BLaER1 (cell line): ENCODE measurements around the gene DNMT3B.
"Not testable (repeated sequence)": the region's sequence is repeated elsewhere in the genome, so short reads cannot be mapped to it uniquely, and the experiment has no call there.

Experiments
- H3K27ac ChIP-seq: shearing (Covaris generic); formaldehyde crosslinking; 2 replicates; pipeline ENCODE4 v1.8.1; 2022
- H3K27me3 ChIP-seq: shearing (Covaris generic); formaldehyde crosslinking; 2 replicates; pipeline ENCODE4 v1.8.1; 2022
- H3K36me3 ChIP-seq: shearing (Covaris generic); formaldehyde crosslinking; 2 replicates; pipeline ENCODE4 v1.8.1; 2022
- H3K4me1 ChIP-seq: shearing (Covaris generic); formaldehyde crosslinking; 2 replicates; pipeline ENCODE4 v1.8.1; 2022
- H3K4me2 ChIP-seq: shearing (Covaris generic); formaldehyde crosslinking; 2 replicates; pipeline ENCODE4 v1.8.1; 2022
- H3K4me3 ChIP-seq: shearing (Covaris generic); formaldehyde crosslinking; 2 replicates; pipeline ENCODE4 v1.8.1; 2022
- H3K9ac ChIP-seq: shearing (Covaris generic); formaldehyde crosslinking; 2 replicates; pipeline ENCODE4 v1.8.1; 2022
- H3K9me3 ChIP-seq: shearing (Covaris generic); formaldehyde crosslinking; 2 replicates; pipeline ENCODE4 v1.8.1; 2022
- H4K20me1 ChIP-seq: shearing (Covaris generic); formaldehyde crosslinking; 2 replicates; pipeline ENCODE4 v1.8.1; 2022
- Cebpa-rat ChIP-seq: shearing (Covaris generic); IDR thresholded peaks from 2 replicates; pipeline ENCODE4 v1.8.1; 2022

Gene DNMT3B

GRCh38 chr20:32761831-32762753 is at the start of gene DNMT3B:
TSS of gene DNMT3B (plus strand) at chr20:32762385. CDS start at chr20:32780324, 17,939 bp downstream.
- Histone ChIP-seq H3K27me3 (peaks cover 32% of the 10 kb centered on the region), H3K4me3 (peak within 1 kb of the TSS; percentile 94), H4K20me1 (peaks cover 10% of the 10 kb centered on the region), H3K9me3 (no peaks in the 10 kb centered on the region), H3K9ac (peak within 1 kb of the TSS; percentile 81), H3K27ac (peak within 1 kb of the TSS; percentile 71), H3K4me2 (peak within 1 kb of the TSS; percentile 99), H3K4me1 (peaks cover 38% of the 10 kb centered on the region), H3K36me3 (no peaks in the 10 kb centered on the region)
- no peak for TF ChIP-seq Cebpa-rat

- no peaks in the 10 kb centered on the region for H3K27me3 ChIP-seq
- no peak overlapping the region for H3K9ac ChIP-seq
- H4K20me1 ChIP-seq: 0 out of 2 replicates have a peak, but pooled peaks cover 8% of the 10 kb centered on the region
- no peak for TF ChIP-seq Cebpa-rat
- no peaks in the 10 kb centered on the region for H3K9me3 ChIP-seq
- no peak overlapping the region for H3K4me3 ChIP-seq
- H3K4me1 ChIP-seq: no peaks in the 10 kb centered on the region
- H3K27ac ChIP-seq: no peak overlapping the region
- H3K36me3 ChIP-seq: peaks cover 81% of the 10 kb centered on the region
- no peak overlapping the region for H3K4me2 ChIP-seq
Observed at GRCh38 chr20:32718749-32719348, 43.3 kb upstream of the DNMT3B start.

- Histone ChIP-seq H3K4me2 (no peak overlapping the region), H3K27me3 (no peaks in the 10 kb centered on the region), H3K4me1 (no peaks in the 10 kb centered on the region), H4K20me1 (peaks cover 39% of the 10 kb centered on the region), H3K9me3 (no peaks in the 10 kb centered on the region), H3K27ac (no peak overlapping the region), H3K9ac (no peak overlapping the region), H3K4me3 (no peak overlapping the region), H3K36me3 (peaks cover 72% of the 10 kb centered on the region)
- TF ChIP-seq Cebpa-rat: no peak
Observed at GRCh38 chr20:32727683-32728082, 34.5 kb upstream of the DNMT3B start.

- peaks cover 72% of the 10 kb centered on the region for H3K36me3 ChIP-seq
- H3K4me3 ChIP-seq, H3K4me2 ChIP-seq, H3K27ac ChIP-seq, H3K4me1 ChIP-seq, H3K9ac ChIP-seq, H3K9me3 ChIP-seq, H3K27me3 ChIP-seq: not testable (repeated sequence)
- H4K20me1 ChIP-seq: peaks cover 39% of the 10 kb centered on the region
Observed at GRCh38 chr20:32728435-32728834, 33.8 kb upstream of the DNMT3B start.

GRCh38 chr20:32729334-32729733 is 32.9 kb upstream of the DNMT3B start:
- Histone ChIP-seq H4K20me1 (peaks cover 39% of the 10 kb centered on the region), H3K36me3 (peaks cover 76% of the 10 kb centered on the region)
- not testable (repeated sequence) for H3K27me3 ChIP-seq, H3K9me3 ChIP-seq, H3K27ac ChIP-seq, H3K4me3 ChIP-seq, H3K4me1 ChIP-seq, H3K4me2 ChIP-seq, H3K9ac ChIP-seq

- no peaks in the 10 kb centered on the region for H3K27me3 ChIP-seq
- no peak overlapping the region for H3K4me3 ChIP-seq
- H4K20me1 ChIP-seq: peaks cover 46% of the 10 kb centered on the region
- H3K36me3 ChIP-seq: peaks cover 68% of the 10 kb centered on the region
- no peak for TF ChIP-seq Cebpa-rat
- H3K9me3 ChIP-seq: no peaks in the 10 kb centered on the region
- no peaks in the 10 kb centered on the region for H3K4me1 ChIP-seq
- no peak overlapping the region for H3K4me2 ChIP-seq
- no peak overlapping the region for H3K9ac ChIP-seq
- H3K27ac ChIP-seq: no peak overlapping the region
Observed at GRCh38 chr20:32731882-32732266, 30.3 kb upstream of the DNMT3B start.

- Histone ChIP-seq H3K27me3 (no peaks in the 10 kb centered on the region), H3K4me2 (no peak overlapping the region), H4K20me1 (peaks cover 35% of the 10 kb centered on the region), H3K27ac (no peak overlapping the region), H3K36me3 (peaks cover 34% of the 10 kb centered on the region), H3K4me3 (no peak overlapping the region), H3K4me1 (peaks cover 19% of the 10 kb centered on the region), H3K9ac (no peak overlapping the region), H3K9me3 (no peaks in the 10 kb centered on the region)
- no peak for TF ChIP-seq Cebpa-rat
Observed at GRCh38 chr20:32737371-32738223, 24.6 kb upstream of the DNMT3B start.

GRCh38 chr20:32741151-32741550 is 21.0 kb upstream of the DNMT3B start:
- peaks cover 42% of the 10 kb centered on the region for H3K4me1 ChIP-seq
- H3K27me3 ChIP-seq: no peaks in the 10 kb centered on the region
- no peak overlapping the region for H3K27ac ChIP-seq
- no peak overlapping the region for H3K4me2 ChIP-seq
- peaks cover 22% of the 10 kb centered on the region for H3K36me3 ChIP-seq
- H3K9ac ChIP-seq: no peak overlapping the region
- no peaks in the 10 kb centered on the region for H3K9me3 ChIP-seq
- H3K4me3 ChIP-seq: no peak overlapping the region
- H4K20me1 ChIP-seq: peaks cover 27% of the 10 kb centered on the region
- TF ChIP-seq Cebpa-rat: no peak

- Histone ChIP-seq H3K27me3 (no peaks in the 10 kb centered on the region), H3K4me3 (peak overlapping the region; percentile 87), H4K20me1 (peaks cover 27% of the 10 kb centered on the region), H3K9me3 (no peaks in the 10 kb centered on the region), H3K4me1 (peaks cover 41% of the 10 kb centered on the region), H3K36me3 (peaks cover 11% of the 10 kb centered on the region), H3K27ac (peak overlapping the region; percentile 81), H3K4me2 (peak overlapping the region; percentile 98), H3K9ac (peak overlapping the region; percentile 92)
- no peak for TF ChIP-seq Cebpa-rat
Observed at GRCh38 chr20:32742322-32743236, 19.6 kb upstream of the DNMT3B start.
